ENCODE data around the gene EIF4G1. TPM values are rescaled to one million over a fixed set of nuclear protein-coding genes. Genes with fewer than 3 reads are reported as not detected.
A peak's percentile ranks its signal among the peaks of the same experiment; 100 is the strongest.
"Not testable (repeated sequence)": the region's sequence is repeated elsewhere in the genome, so short reads cannot be mapped to it uniquely, and the experiment has no call there.

EIF4G1 gene
- total RNA-seq, 2 donors from 2014 or later = 242 to 551 TPM

DNA sequence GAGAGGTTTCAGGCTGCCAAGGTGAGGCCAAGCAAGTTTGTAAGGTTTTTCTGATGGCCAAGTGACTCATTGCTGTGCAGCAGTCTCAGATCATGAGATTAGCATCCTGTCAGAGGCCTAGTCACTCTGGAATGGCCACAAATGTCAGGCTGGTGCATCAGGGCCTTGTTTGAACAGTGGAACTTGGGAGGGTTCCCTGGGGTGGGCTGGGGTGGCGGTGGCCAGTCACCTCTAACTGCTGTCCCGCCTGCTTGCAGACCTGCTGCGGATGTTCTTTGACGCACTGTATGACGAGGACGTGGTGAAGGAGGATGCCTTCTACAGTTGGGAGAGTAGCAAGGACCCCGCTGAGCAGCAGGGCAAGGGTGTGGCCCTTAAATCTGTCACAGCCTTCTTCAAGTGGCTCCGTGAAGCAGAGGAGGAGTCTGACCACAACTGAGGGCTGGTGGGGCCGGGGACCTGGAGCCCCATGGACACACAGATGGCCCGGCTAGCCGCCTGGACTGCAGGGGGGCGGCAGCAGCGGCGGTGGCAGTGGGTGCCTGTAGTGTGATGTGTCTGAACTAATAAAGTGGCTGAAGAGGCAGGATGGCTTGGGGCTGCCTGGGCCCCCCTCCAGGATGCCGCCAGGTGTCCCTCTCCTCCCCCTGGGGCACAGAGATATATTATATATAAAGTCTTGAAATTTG is 20.2 kb downstream of the EIF4G1 start:
- H3K4me1 Mint-ChIP-seq = peaks cover 42% of the 10 kb centered on the region
- peak; percentile 82 for ATAC-seq (replicated peaks)
- peak overlapping the region; percentile 69 for H3K27ac Mint-ChIP-seq
- H3K9me3 Mint-ChIP-seq = no peaks in the 10 kb centered on the region
- H3K36me3 Mint-ChIP-seq (ENCODE audit: low read depth) = peaks cover 60% of the 10 kb centered on the region
- H3K4me3 Mint-ChIP-seq = peak overlapping the region; percentile 81
- no peaks in the 10 kb centered on the region for H3K27me3 Mint-ChIP-seq

DNA sequence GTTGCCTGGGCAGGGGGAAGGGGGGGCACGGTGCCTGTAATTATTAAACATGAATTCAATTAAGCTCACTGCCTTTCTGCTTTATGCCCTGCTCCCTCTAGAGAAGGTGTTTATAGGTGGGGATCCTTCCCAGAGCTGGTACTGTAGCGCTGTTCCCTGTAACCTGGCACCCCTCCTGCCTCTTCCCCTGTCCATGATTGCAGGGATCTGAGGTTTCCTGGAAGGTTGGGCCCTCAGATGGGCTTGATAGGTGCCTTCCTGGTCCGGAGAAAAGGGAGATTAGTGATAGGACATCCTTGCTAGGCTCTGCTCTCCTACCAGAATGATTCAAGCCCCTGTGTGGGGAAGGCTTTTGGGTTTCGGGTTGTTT is 20.9 kb downstream of the EIF4G1 start:
- H3K36me3 Mint-ChIP-seq (ENCODE audit: low read depth) = peaks cover 54% of the 10 kb centered on the region
- peaks cover 42% of the 10 kb centered on the region for H3K4me1 Mint-ChIP-seq
- H3K9me3 Mint-ChIP-seq = no peaks in the 10 kb centered on the region
- peak overlapping the region; percentile 81 for H3K4me3 Mint-ChIP-seq
- no peaks in the 10 kb centered on the region for H3K27me3 Mint-ChIP-seq
- peak; percentile 37 for ATAC-seq (replicated peaks)
- H3K27ac Mint-ChIP-seq = peak overlapping the region; percentile 79

GRCh38 chr3:184335661-184336546 is 21.5 kb downstream of the EIF4G1 start:
- Mint-ChIP-seq H3K27ac (peak overlapping the region; percentile 79), H3K36me3 (ENCODE audit: low read depth) (peaks cover 47% of the 10 kb centered on the region), H3K4me3 (peak overlapping the region; percentile 81), H3K9me3 (no peaks in the 10 kb centered on the region), H3K4me1 (peaks cover 46% of the 10 kb centered on the region), H3K27me3 (no peaks in the 10 kb centered on the region)
- peak; percentile 65 for ATAC-seq (replicated peaks)

DNA sequence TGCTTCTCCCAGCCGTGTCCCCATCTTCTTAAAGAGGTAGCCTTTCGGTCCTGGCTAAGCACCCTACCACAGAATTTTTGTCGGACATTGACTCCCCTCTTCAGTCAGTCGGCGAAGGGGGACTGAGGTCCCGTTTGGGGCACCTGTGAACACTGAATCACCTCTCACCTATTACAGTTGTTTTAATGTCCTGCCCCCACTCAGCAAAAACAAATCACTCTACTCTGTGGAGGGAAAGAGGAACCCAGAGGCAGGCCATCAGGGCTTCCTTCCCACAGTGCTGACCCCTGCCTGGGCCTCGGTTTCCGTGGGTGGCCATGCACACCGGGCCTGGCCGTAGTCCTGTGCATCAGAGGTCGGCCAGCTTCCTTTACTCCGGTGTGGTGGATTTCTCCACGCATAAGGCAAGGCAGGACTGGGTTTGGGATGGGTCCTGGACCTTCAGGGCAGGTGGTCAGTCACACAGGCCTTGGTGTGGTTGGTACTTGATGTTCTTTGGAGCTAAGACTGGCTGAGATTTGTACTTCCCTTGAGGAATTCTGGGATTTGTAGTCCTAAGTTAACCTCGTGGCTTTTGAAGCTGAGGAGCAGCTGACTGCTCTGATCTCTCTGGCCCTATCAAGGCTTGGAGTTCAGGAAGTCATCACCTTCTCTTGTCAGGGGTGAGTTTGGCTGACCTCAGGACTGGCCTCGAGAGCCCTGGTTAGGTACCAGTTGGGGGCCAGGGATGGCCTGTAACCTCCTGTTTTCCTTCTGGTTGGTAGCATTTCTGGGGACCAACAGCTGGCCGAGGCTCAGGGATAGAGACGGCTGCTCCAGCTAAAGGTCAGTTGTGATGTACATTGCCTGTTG is 22.4 kb downstream of the EIF4G1 start:
- Mint-ChIP-seq H3K27me3 (no peaks in the 10 kb centered on the region), H3K9me3 (no peaks in the 10 kb centered on the region), H3K4me1 (peaks cover 49% of the 10 kb centered on the region), H3K27ac (peak overlapping the region; percentile 72), H3K36me3 (ENCODE audit: low read depth) (peaks cover 39% of the 10 kb centered on the region), H3K4me3 (peak overlapping the region; percentile 81)
- ATAC-seq (replicated peaks) = no peak

GRCh38 chr3:184337399-184337714 is 23.0 kb downstream of the EIF4G1 start, which contains the start of gene FAM131A:
FAM131A (plus strand) TSS chr3:184337600; CDS start chr3:184337631, 31 bp downstream.
- H3K27ac Mint-ChIP-seq = peak within 1 kb of the TSS; percentile 72
- H3K27me3 Mint-ChIP-seq = no peaks in the 10 kb centered on the region
- peak within 1 kb of the TSS; percentile 81 for H3K4me3 Mint-ChIP-seq
- H3K9me3 Mint-ChIP-seq = no peaks in the 10 kb centered on the region
- H3K4me1 Mint-ChIP-seq = peaks cover 46% of the 10 kb centered on the region
- H3K36me3 Mint-ChIP-seq (ENCODE audit: low read depth) = peaks cover 33% of the 10 kb centered on the region
- no peak for ATAC-seq (replicated peaks)

GRCh38 chr3:184337981-184338380 is 23.6 kb downstream of the EIF4G1 start:
- Mint-ChIP-seq H3K27me3 (no peaks in the 10 kb centered on the region), H3K4me3 (peak overlapping the region; percentile 81), H3K27ac (peak overlapping the region; percentile 72), H3K9me3 (no peaks in the 10 kb centered on the region), H3K4me1 (peaks cover 39% of the 10 kb centered on the region), H3K36me3 (ENCODE audit: low read depth) (peaks cover 27% of the 10 kb centered on the region)
- ATAC-seq (replicated peaks) = no peak

GRCh38 chr3:184338511-184338945 is 24.1 kb downstream of the EIF4G1 start:
- Mint-ChIP-seq H3K27ac (peak overlapping the region; percentile 72), H3K27me3 (no peaks in the 10 kb centered on the region), H3K9me3 (no peaks in the 10 kb centered on the region), H3K36me3 (ENCODE audit: low read depth) (peaks cover 21% of the 10 kb centered on the region), H3K4me3 (peak overlapping the region; percentile 81), H3K4me1 (peaks cover 34% of the 10 kb centered on the region)
- no peak for ATAC-seq (replicated peaks)

- Mint-ChIP-seq H3K27ac (no peak overlapping the region), H3K4me1 (peaks cover 29% of the 10 kb centered on the region), H3K9me3 (no peaks in the 10 kb centered on the region), H3K36me3 (ENCODE audit: low read depth) (peaks cover 16% of the 10 kb centered on the region), H3K27me3 (no peaks in the 10 kb centered on the region), H3K4me3 (peak overlapping the region; percentile 81)
- ATAC-seq (replicated peaks) = no peak
Observed at GRCh38 chr3:184339001-184339400, 24.6 kb downstream of the EIF4G1 start.

DNA sequence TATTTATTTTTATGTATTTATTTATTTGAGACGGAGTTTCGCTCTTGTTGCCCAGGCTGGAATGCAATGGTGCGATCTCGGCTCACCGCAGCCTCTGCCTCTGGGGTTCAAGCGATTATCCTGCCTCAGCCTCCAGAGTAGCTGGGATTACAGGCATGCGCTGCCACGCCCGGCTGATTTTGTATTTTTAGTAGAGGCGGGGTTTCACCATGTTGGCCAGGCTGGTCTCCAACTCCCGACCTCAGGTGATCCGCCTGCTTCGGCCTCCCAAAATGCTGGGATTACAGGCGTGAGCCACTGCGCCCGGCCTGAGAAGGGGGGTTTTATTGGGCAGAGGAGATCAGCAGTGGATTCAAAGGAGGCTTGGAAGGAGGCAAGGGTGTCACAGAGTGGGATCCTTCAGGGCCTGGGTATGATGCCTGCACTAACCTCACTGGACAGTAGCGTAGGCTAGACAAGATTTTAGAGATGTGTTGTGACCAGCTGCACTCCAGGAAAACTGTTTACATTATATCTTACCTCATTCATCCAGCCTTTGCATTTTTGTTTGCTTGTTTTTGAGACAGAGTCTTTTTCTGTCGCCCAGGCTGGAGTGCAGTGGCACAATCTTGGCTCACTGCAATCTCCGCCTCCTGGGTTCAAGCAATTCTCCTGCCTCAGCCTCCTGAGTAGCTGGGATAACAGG is 25.2 kb downstream of the EIF4G1 start:
- peaks cover 23% of the 10 kb centered on the region for H3K4me1 Mint-ChIP-seq
- H3K9me3 Mint-ChIP-seq; H3K27me3 Mint-ChIP-seq; H3K4me3 Mint-ChIP-seq; H3K27ac Mint-ChIP-seq; ATAC-seq (replicated peaks): not testable (repeated sequence)
- peaks cover 11% of the 10 kb centered on the region for H3K36me3 Mint-ChIP-seq (ENCODE audit: low read depth)

DNA sequence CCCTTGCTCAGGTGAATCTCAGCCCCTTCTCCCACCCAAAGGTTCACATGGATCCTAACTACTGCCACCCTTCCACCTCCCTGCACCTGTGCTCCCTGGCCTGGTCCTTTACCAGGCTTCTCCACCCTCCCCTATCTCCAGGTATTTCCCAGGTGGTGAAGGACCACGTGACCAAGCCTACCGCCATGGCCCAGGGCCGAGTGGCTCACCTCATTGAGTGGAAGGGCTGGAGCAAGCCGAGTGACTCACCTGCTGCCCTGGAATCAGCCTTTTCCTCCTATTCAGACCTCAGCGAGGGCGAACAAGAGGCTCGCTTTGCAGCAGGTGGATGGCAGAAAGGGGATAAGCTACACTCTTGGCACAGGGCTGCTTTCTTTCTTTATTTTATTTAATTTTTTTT is 27.5 kb downstream of the EIF4G1 start:
- no peak for ATAC-seq (replicated peaks)
- H3K27ac Mint-ChIP-seq = no peak overlapping the region
- no peak overlapping the region for H3K4me3 Mint-ChIP-seq
- no peaks in the 10 kb centered on the region for H3K9me3 Mint-ChIP-seq
- H3K4me1 Mint-ChIP-seq = peaks cover 21% of the 10 kb centered on the region
- no peaks in the 10 kb centered on the region for H3K27me3 Mint-ChIP-seq
- H3K36me3 Mint-ChIP-seq (ENCODE audit: low read depth) = no peaks in the 10 kb centered on the region

DNA sequence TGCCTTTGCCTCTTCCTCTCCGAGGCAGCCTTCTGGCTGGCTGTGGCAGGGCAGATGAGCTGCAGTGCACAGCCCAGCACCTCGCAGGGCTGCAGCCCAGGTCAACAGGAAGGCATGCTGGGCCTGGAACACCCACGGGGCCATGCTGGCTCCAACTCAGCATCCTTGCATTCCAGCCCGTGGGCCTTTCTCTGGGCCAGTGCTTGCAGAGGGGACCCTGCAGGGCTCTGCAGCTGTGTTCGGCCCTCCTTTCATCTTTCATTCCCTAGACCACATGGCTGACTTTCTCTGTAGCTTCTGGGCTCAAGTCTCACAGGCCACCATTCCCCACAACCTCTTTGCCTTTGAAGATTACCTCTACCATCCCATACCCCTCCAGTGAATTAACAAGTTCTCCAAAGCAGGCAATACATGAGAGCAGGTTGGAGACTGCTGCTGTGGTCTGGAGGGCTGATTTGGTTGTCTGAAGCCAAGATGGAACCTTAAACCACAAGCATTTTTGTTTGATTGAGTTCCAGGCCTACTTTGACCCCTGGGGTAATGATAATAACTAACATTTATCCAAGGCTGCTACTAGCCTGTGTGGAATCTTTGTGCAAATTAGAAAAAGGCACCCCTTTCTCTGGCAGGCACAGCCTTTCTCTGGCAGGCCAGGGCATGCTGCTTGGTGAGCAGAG is 28.9 kb downstream of the EIF4G1 start:
- H3K4me1 Mint-ChIP-seq = peaks cover 11% of the 10 kb centered on the region
- no peak for ATAC-seq (replicated peaks)
- H3K27me3 Mint-ChIP-seq = no peaks in the 10 kb centered on the region
- H3K9me3 Mint-ChIP-seq = no peaks in the 10 kb centered on the region
- H3K27ac Mint-ChIP-seq = no peak overlapping the region
- H3K4me3 Mint-ChIP-seq = no peak overlapping the region
- no peaks in the 10 kb centered on the region for H3K36me3 Mint-ChIP-seq (ENCODE audit: low read depth)

GRCh38 chr3:184344579-184345316 is 30.3 kb downstream of the EIF4G1 start:
- no peak overlapping the region for H3K4me3 Mint-ChIP-seq
- H3K27ac Mint-ChIP-seq = no peak overlapping the region
- no peak for ATAC-seq (replicated peaks)
- no peaks in the 10 kb centered on the region for H3K9me3 Mint-ChIP-seq
- peaks cover 11% of the 10 kb centered on the region for H3K4me1 Mint-ChIP-seq
- H3K36me3 Mint-ChIP-seq (ENCODE audit: low read depth) = no peaks in the 10 kb centered on the region
- no peaks in the 10 kb centered on the region for H3K27me3 Mint-ChIP-seq
